ENCODE results near the gene RNF135.
A peak's percentile ranks its signal among the peaks of the same experiment; 100 is the strongest.
"Not testable (repeated sequence)": the region's sequence is repeated elsewhere in the genome, so short reads cannot be mapped to it uniquely, and the experiment has no call there.

The RNF135 gene

GRCh38 chr17:31003225-31003866, 32.5 kb downstream of the RNF135 start:
- Histone ChIP-seq H3K4me1 (ENCODE audit: control insufficient read depth, insufficient read depth, low read length, poor library complexity, severe bottlenecking) (no peaks in the 10 kb centered on the region), H3K9me3 (ENCODE audit: control insufficient read depth, low read length) (peaks cover 4% of the 10 kb centered on the region), H3K36me3 (ENCODE audit: control insufficient read depth, insufficient read depth, low read length) (peaks cover 12% of the 10 kb centered on the region), H3K27ac (ENCODE audit: low read depth, low read length, severe bottlenecking) (no peak overlapping the region), H3K4me3 (ENCODE audit: extremely low read depth, insufficient read depth, low read length, poor library complexity, severe bottlenecking) (no peak overlapping the region)
- WGBS, 2 experiments (ENCODE audit: insufficient coverage in 2 of 2) = 100% methylated on average over 1 of the region's 5 CpGs; no CpG with 5 or more reads in 1 of the 2 experiments

GRCh38 chr17:31004160-31004559, 33.3 kb downstream of the RNF135 start:
- Histone ChIP-seq H3K36me3 (ENCODE audit: control insufficient read depth, insufficient read depth, low read length) (peaks cover 4% of the 10 kb centered on the region), H3K27ac (ENCODE audit: low read depth, low read length, severe bottlenecking) (no peak overlapping the region), H3K9me3 (ENCODE audit: control insufficient read depth, low read length) (peaks cover 4% of the 10 kb centered on the region), H3K4me1 (ENCODE audit: control insufficient read depth, insufficient read depth, low read length, poor library complexity, severe bottlenecking) (no peaks in the 10 kb centered on the region), H3K4me3 (ENCODE audit: extremely low read depth, insufficient read depth, low read length, poor library complexity, severe bottlenecking) (no peak overlapping the region)
- no CpG with 5 or more reads among the region's 2 CpGs for WGBS, 2 experiments (ENCODE audit: insufficient coverage in 2 of 2)

DNA sequence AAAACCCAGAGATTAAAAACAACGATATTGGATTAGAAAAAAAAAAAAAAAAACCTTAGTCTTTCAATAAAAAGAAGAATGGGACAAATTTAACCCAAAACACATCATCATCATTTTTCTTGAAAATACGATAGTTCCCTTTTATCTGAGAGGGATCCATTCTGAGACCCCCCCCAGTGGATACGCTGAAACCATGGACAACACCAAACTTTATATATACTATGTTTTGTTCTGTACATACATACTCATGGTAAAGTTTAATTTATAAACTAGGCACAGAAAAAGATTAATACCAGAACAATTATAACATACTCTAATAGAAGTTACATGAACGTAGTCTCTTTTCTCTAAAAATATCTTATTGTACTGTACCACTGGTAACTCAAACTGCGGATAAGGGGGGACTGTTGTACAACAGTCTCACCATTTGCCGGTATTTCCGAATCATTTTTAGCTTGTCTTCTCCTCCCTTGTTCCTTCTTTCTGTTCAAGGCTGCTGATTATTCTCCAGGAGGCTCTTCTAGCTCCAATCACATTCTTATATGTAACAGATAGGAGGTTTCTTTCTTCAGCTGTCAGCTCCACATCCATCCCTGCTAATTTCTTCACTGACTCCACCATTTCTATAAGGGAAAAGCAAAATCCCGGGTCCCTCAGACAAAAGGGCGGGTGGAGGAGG, 37.0 kb downstream of the RNF135 start:
- no peaks in the 10 kb centered on the region for H3K4me1 ChIP-seq (ENCODE audit: control insufficient read depth, insufficient read depth, low read length, poor library complexity, severe bottlenecking)
- H3K36me3 ChIP-seq (ENCODE audit: control insufficient read depth, insufficient read depth, low read length) = peaks cover 2% of the 10 kb centered on the region
- no peak overlapping the region for H3K27ac ChIP-seq (ENCODE audit: low read depth, low read length, severe bottlenecking)
- peak overlapping the region; percentile 39 for H3K4me3 ChIP-seq (ENCODE audit: extremely low read depth, insufficient read depth, low read length, poor library complexity, severe bottlenecking)
- peaks cover 4% of the 10 kb centered on the region for H3K9me3 ChIP-seq (ENCODE audit: control insufficient read depth, low read length)
- 71 to 74% methylated on average over 4 to 6 of the region's 9 CpGs for WGBS, 2 experiments (ENCODE audit: insufficient coverage in 2 of 2)

DNA sequence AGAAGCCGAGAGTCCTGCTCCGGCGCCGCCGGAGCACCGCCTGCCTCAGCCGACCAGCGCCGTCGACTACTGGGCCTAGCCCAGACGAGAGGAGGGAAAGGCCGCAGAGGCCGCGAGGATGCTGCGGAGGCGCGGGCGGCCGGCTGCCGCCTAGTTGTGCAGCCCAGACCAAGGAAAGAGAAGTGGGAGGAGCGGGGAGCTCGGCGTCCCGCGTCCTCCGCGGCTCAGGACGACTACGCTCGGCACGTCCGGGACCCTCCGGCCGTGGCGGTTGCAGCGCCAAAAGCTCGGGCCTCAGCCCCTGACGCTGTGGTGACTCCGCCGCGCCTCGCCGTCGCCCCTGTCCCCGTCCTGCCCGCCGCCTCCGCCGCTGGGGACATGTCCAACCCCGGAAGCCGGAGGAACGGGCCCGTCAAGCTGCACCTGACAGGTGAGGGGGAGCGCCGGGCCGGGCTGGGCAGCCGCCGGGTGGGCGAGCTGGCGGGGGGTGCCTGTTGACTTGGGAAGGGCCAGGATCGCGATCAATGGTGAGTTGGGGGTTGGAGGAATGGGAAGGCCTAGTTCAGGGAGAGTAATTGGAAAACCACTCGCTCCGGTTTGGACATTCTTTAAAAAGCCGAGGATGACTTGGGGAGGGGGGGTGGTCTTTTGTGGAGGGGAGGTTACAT, 37.7 kb downstream of the RNF135 start:
- Histone ChIP-seq H3K9me3 (ENCODE audit: control insufficient read depth, low read length) (peaks cover 4% of the 10 kb centered on the region), H3K36me3 (ENCODE audit: control insufficient read depth, insufficient read depth, low read length) (peaks cover 2% of the 10 kb centered on the region), H3K4me3 (ENCODE audit: extremely low read depth, insufficient read depth, low read length, poor library complexity, severe bottlenecking) (peak overlapping the region; percentile 39), H3K27ac (ENCODE audit: low read depth, low read length, severe bottlenecking) (no peak overlapping the region), H3K4me1 (ENCODE audit: control insufficient read depth, insufficient read depth, low read length, poor library complexity, severe bottlenecking) (no peaks in the 10 kb centered on the region)
- 2 to 3% methylated on average over 52 to 57 of the region's 65 CpGs for WGBS, 2 experiments (ENCODE audit: insufficient coverage in 2 of 2)

- H3K36me3 ChIP-seq (ENCODE audit: control insufficient read depth, insufficient read depth, low read length); H3K4me1 ChIP-seq (ENCODE audit: control insufficient read depth, insufficient read depth, low read length, poor library complexity, severe bottlenecking); H3K27ac ChIP-seq (ENCODE audit: low read depth, low read length, severe bottlenecking); H3K9me3 ChIP-seq (ENCODE audit: control insufficient read depth, low read length): not testable (repeated sequence)
- H3K4me3 ChIP-seq (ENCODE audit: extremely low read depth, insufficient read depth, low read length, poor library complexity, severe bottlenecking) = peak overlapping the region; percentile 39
- 25 to 33% methylated on average over 22 to 26 of the region's 34 CpGs for WGBS, 2 experiments (ENCODE audit: insufficient coverage in 2 of 2)
Observed at GRCh38 chr17:31009042-31009702, 38.3 kb downstream of the RNF135 start.

DNA sequence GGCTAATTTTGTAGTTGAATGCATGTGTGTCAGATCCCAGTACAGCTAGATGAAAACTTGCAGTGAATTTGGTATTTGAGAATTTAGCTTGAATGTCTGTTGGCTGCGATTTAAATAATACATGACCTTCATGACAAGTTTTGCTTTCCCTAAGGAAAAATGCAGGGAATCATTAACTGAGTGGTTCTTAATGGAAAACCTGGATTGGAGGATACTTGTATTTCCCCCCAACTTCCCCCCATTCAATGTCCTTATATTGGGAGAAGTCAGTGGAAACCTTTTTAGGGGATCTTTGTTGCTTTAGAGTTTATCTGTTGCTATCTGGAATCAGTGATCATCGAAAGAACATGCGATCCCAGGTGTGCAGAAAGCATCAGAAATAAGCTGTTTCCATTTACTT, 39.2 kb downstream of the RNF135 start:
- not testable (repeated sequence) for H3K27ac ChIP-seq (ENCODE audit: low read depth, low read length, severe bottlenecking); H3K4me3 ChIP-seq (ENCODE audit: extremely low read depth, insufficient read depth, low read length, poor library complexity, severe bottlenecking); H3K36me3 ChIP-seq (ENCODE audit: control insufficient read depth, insufficient read depth, low read length); H3K4me1 ChIP-seq (ENCODE audit: control insufficient read depth, insufficient read depth, low read length, poor library complexity, severe bottlenecking); H3K9me3 ChIP-seq (ENCODE audit: control insufficient read depth, low read length)
- WGBS, 2 experiments (ENCODE audit: insufficient coverage in 2 of 2) = no CpG with 5 or more reads among the region's 3 CpGs

DNA sequence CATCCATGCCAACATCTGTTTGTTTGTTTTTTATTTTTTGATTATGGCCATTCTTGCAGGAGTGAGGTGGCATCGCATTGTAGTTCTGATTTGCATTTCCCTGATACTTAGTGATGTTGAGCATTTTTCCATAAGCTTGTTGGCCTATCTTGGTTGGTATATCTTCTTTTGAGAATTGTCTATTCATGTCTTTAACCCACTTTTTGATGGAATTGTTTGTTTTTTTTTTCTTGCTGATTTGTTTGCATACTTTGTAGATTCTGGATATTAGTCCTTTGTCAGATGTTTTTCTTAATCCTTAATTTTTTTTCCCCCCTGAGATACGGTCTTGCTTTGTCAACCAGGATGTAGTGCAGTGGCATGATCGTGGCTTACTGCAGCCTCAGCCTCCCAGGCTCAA, 43.0 kb downstream of the RNF135 start:
- Histone ChIP-seq H3K36me3 (ENCODE audit: control insufficient read depth, insufficient read depth, low read length) (no peaks in the 10 kb centered on the region), H3K27ac (ENCODE audit: low read depth, low read length, severe bottlenecking) (no peak overlapping the region), H3K4me1 (ENCODE audit: control insufficient read depth, insufficient read depth, low read length, poor library complexity, severe bottlenecking) (no peaks in the 10 kb centered on the region), H3K9me3 (ENCODE audit: control insufficient read depth, low read length) (no peaks in the 10 kb centered on the region), H3K4me3 (ENCODE audit: extremely low read depth, insufficient read depth, low read length, poor library complexity, severe bottlenecking) (no peak overlapping the region)
- WGBS, 2 experiments (ENCODE audit: insufficient coverage in 2 of 2) = 94 to 96% methylated on average over 2 to 3 of the region's 3 CpGs

DNA sequence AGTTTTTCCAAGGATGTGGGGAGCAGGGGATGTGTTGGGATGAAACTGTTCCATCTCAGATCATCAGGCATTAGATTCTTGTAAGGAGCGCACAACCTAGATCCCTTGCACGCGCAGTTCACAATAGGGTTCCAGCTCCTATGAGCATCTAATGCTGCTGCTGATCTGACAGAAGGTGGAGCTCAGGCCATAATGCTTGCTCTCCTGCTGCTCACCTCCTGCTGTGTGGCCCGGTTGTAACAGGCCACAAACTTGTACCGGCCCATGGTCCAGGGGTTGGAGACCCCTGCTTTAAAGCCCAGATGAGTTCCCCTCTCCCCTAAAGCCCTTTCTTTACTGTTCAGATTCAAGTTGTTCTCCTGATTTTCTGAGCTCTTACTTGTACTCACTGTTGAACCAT, 44.8 kb downstream of the RNF135 start:
- no peak overlapping the region for H3K4me3 ChIP-seq (ENCODE audit: extremely low read depth, insufficient read depth, low read length, poor library complexity, severe bottlenecking)
- H3K4me1 ChIP-seq (ENCODE audit: control insufficient read depth, insufficient read depth, low read length, poor library complexity, severe bottlenecking) = no peaks in the 10 kb centered on the region
- H3K9me3 ChIP-seq (ENCODE audit: control insufficient read depth, low read length) = no peaks in the 10 kb centered on the region
- H3K27ac ChIP-seq (ENCODE audit: low read depth, low read length, severe bottlenecking) = no peak overlapping the region
- no peaks in the 10 kb centered on the region for H3K36me3 ChIP-seq (ENCODE audit: control insufficient read depth, insufficient read depth, low read length)
- WGBS, 2 experiments (ENCODE audit: insufficient coverage in 2 of 2) = 81 to 82% methylated on average over 5 of the region's 5 CpGs

GRCh38 chr17:31019004-31019403, 48.2 kb downstream of the RNF135 start:
- H3K4me1 ChIP-seq (ENCODE audit: control insufficient read depth, insufficient read depth, low read length, poor library complexity, severe bottlenecking) = no peaks in the 10 kb centered on the region
- 100% methylated on average over 1 of the region's 2 CpGs; no CpG with 5 or more reads in 1 of the 2 experiments for WGBS, 2 experiments (ENCODE audit: insufficient coverage in 2 of 2)
- H3K27ac ChIP-seq (ENCODE audit: low read depth, low read length, severe bottlenecking) = no peak overlapping the region
- H3K36me3 ChIP-seq (ENCODE audit: control insufficient read depth, insufficient read depth, low read length) = no peaks in the 10 kb centered on the region
- H3K4me3 ChIP-seq (ENCODE audit: extremely low read depth, insufficient read depth, low read length, poor library complexity, severe bottlenecking) = no peak overlapping the region
- H3K9me3 ChIP-seq (ENCODE audit: control insufficient read depth, low read length) = no peaks in the 10 kb centered on the region

DNA sequence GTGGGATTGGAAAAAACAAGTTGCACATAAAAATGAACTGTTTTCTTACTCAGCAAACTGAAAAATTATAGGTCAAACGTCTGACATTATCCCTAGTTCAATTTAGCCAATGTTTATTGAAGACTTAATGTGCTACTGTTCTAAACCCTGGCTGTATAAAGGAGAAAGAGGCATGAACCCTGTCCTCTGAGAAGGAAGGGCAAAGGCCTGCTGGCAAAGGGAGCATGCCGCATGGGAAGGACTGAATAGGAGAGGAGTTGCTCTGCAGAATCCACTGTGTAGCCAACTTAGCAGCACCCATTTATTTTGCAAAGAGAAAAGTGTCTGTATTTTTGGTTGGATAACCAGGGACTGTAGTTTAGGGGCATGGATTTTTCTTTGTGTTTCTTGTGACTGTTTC, 52.3 kb downstream of the RNF135 start:
- not testable (repeated sequence) for H3K9me3 ChIP-seq (ENCODE audit: control insufficient read depth, low read length); H3K36me3 ChIP-seq (ENCODE audit: control insufficient read depth, insufficient read depth, low read length); H3K4me3 ChIP-seq (ENCODE audit: extremely low read depth, insufficient read depth, low read length, poor library complexity, severe bottlenecking); H3K4me1 ChIP-seq (ENCODE audit: control insufficient read depth, insufficient read depth, low read length, poor library complexity, severe bottlenecking); H3K27ac ChIP-seq (ENCODE audit: low read depth, low read length, severe bottlenecking)
- WGBS, 2 experiments (ENCODE audit: insufficient coverage in 2 of 2) = no CpG with 5 or more reads among the region's 2 CpGs
